Brain pericyte (primary cell): Measurements from ENCODE around the gene MDM2.
"Not testable (repeated sequence)": the region's sequence is repeated elsewhere in the genome, so short reads cannot be mapped to it uniquely, and the experiment has no call there.

ENCODE experiments used
- DNase-seq: peaks from one replicate; pipeline ENCODE4 v3.0.0-alpha.2; 2012; ENCODE audit warnings: low read depth, low spot score

Gene MDM2

DNA sequence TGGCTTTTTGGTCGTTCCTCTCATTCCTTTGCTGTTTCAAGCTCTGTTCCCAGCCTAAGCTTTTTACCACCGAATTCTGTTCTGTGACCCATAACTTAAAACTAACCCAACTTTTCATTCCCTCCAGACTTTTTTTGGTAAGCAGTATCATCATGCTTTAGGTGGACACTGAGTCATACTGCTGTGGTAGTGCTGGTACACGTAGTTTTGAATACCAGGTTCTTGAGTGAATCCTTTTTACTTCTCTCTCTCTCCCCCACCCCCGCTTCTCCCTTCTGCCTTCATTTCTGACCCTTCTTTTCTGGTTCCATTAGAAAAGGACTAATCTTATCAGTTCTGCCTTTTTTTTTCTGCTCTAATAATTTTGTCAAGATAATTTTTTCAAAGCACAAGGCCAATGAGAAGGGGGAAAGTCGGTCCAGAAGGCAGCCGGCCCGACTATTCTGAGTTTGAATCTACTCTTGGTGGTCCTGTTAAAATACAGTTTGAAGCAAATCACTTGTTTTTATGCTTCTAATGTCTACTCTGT is 2.3 kb upstream of the MDM2 start:
- no peak for DNase-seq

GRCh38 chr12:68806488-68807237 is 1.3 kb upstream of the MDM2 start:
- DNase-seq, result no peak

GRCh38 chr12:68807274-68807575 is 752 bp upstream of the MDM2 start:
- DNase-seq, result not testable (repeated sequence)

- no peak for DNase-seq
Measured at GRCh38 chr12:68808388-68809189, 612 bp downstream of the MDM2 start.

DNA sequence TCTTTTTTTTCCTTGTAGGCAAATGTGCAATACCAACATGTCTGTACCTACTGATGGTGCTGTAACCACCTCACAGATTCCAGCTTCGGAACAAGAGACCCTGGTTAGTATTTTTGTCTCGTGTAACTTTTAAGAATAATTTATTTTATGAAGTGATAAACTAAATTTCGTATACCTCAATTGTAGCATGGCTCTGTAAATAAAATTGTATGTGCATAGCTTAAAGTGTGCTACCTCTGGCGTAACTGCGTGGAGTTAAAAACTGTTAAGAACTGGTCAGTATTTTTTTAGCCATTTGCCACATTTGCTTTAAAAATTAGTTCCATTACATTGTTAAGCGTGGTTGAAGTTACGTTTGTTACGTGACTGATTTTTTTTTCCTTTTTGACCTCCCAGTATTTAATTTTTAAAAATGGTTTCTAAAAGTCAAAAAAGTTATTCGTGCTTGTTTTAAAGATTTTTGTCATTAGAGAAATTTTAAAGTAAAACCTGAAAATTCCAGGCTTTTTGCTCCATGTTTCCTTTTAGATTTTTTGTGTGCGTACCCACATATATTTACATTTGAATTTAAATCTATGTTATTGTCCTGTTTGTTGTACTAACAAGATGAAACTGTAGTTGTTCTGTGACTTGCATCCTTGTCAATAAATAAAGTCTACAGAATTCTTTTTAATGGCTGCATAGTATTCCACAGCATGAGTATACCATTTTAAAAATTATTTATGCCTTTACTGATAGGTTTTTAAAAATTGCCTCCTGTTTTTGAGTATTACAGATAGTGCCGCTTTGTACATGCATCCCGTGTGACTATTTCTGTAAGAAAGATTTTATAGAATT is 1.4 kb downstream of the MDM2 start:
- DNase-seq, result no peak

DNA sequence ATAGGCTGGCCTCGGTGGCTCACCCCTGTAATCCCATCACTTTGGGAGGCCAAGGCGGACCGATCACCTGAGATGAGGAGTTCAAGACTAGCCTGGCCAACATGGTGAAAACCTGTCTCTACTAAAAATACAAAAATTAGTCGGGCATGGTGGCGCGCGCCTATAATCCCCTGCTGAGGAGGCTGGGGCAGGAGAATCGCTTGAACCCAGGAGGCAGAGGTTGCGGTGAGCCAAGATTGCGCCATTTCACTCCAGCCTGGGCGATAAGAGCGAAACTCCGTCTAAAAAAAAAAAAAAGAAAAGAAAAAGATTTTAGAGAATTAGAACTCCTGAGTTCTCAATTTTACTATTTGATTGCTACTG is 2.0 kb downstream of the MDM2 start:
- not testable (repeated sequence) for DNase-seq

DNA sequence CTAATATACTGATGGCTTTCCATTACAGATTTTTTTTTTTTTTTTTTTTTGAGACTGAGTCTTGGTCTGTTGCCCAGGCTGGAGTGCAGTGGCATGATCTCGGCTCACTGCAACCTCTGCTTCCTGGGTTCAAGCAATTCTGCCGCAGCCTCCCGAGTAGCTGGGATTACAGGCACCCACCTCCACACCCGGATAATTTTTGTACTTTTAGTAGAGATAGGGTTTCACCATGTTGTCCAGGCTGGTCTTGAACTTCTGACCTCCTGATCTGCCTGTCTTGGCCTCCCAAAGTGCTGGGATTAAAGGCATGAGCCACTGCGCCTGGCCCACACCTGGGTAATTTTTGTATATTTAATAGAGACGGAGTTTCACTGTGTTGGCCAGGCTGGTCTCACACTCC is 3.6 kb downstream of the MDM2 start:
- not testable (repeated sequence) for DNase-seq

GRCh38 chr12:68812553-68813241 is 4.7 kb downstream of the MDM2 start:
- no peak for DNase-seq

GRCh38 chr12:68813242-68813593 is 5.2 kb downstream of the MDM2 start:
- DNase-seq, result no peak

GRCh38 chr12:68814490-68815231 is 6.7 kb downstream of the MDM2 start:
- DNase-seq, result no peak

DNA sequence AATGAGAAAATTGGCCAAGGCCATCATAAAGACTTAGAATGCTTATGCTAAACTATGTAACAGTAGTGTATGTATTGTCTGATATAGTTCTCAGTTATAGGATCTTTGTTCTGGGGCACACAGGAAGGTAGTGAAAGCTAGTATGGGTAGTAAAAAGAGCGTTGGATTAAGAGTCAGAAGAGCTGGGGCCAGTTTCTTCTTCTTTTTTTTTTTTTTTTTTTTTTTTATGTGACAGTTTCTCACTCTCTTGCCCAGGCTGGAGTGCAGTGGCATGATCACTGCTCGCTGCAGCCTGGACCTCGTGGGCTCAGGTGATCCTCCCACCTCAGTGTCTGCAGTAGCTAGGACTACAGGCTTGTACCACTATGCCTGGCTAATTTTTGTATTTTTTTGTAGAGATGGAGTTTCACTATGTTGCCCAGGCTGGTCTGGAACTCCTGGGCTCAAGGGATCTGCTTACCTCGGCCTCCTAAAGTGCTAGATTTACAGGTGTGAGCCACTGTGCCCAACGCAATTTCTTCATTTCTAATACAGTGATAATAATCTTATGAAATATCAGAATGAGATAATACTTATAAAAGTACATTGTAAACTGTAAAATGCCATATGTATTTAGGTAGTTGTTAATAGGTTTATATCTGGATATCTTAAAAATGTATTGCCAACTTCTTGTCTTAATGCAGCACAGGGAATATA is 7.4 kb downstream of the MDM2 start:
- no peak for DNase-seq

GRCh38 chr12:68815928-68816800 is 8.2 kb downstream of the MDM2 start:
- DNase-seq, result no peak

DNA sequence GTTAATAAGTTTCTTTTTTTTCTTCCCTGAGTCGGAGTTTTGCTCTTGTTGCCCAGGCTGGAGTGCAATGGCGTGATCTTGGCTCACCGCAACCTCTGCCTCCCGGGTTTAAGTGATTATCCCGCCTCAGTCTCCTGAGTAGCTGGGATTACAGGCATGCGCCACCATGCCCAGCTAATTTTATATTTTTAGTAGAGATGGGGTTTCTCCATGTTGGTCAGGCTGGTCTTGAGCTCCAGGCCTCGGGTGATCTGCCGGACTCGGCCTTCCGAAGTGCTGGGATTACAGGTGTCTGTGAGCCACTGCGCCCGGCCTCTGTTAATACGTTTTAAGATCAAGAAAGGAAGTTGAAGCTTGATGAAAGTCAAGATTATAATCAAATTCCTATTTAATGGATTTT is 11.5 kb downstream of the MDM2 start:
- not testable (repeated sequence) for DNase-seq

- DNase-seq, result no peak
Measured at GRCh38 chr12:68821357-68822188, 13.6 kb downstream of the MDM2 start.

DNA sequence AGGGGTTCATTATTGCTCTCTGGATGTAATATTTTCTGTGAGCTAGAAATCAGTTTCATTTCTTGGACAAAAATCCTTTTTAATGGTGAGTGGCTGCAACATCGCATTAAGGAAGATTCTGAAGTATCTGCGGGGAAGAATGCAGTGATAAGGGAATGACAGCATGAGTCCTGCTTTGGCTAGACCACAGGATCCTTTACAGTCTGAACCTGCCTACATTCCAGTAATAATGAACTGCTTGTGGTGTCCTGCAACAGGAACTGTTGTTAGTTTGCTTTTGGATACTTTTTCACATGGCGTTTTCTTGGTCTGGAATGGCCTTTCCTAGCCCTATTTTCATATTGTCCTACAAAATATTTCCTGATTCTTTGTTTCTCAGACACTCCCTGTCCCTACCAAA is 15.7 kb downstream of the MDM2 start:
- DNase-seq, result no peak

DNA sequence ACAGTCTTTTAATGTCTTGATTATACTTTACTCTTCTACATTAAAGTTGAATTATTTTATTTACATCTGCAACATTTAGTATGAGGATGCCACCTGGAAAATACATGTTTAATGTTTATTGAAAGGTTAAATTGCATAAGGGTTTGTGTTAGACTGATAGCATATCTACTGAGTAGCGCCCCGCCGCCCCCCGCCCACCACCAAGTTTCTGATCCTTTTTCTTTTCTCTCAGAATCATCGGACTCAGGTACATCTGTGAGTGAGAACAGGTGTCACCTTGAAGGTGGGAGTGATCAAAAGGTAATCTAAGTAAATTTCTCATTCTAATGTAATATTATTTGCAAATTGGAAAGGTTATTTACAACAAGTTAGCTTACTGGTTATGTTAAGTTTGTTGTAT is 16.2 kb downstream of the MDM2 start:
- DNase-seq, result no peak

DNA sequence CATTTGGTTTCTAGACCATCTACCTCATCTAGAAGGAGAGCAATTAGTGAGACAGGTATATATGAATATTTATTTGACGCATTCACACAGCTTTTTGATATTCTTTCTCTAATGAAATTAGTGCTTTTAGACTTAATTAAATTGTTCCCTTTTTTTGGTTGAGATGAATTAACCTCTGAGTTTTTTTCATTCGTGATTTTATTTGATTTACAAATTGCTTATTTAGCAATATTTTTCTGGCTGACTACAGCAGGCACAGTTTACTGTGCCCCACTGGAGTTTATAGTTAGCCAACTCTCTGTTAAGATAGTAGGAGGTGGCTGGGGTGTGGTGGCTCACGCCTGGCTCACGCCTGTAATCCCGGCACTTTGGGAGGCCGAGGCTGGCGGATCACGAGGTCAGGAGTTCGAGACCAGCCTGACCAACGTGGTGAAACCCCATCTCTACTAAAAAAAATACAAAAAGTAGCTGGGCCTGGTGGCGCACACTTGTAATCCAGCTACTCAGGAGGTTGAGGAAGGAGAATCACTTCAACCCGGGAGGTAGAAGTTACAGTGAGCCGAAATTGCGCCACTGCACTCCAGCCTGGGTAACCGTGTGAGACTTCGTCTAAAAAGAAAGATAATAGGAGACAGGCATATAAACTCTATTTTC is 16.7 kb downstream of the MDM2 start:
- DNase-seq, result no peak
